ENCODE data around the gene IDH3G. TPM values are rescaled to one million over a fixed set of nuclear protein-coding genes. Genes with fewer than 3 reads are reported as not detected.
A peak's percentile ranks its signal among the peaks of the same experiment; 100 is the strongest.
"Not testable (repeated sequence)": the region's sequence is repeated elsewhere in the genome, so short reads cannot be mapped to it uniquely, and the experiment has no call there.

Gene IDH3G
- total RNA-seq, 1 donor from 2014 or later: 17.1 TPM

DNA sequence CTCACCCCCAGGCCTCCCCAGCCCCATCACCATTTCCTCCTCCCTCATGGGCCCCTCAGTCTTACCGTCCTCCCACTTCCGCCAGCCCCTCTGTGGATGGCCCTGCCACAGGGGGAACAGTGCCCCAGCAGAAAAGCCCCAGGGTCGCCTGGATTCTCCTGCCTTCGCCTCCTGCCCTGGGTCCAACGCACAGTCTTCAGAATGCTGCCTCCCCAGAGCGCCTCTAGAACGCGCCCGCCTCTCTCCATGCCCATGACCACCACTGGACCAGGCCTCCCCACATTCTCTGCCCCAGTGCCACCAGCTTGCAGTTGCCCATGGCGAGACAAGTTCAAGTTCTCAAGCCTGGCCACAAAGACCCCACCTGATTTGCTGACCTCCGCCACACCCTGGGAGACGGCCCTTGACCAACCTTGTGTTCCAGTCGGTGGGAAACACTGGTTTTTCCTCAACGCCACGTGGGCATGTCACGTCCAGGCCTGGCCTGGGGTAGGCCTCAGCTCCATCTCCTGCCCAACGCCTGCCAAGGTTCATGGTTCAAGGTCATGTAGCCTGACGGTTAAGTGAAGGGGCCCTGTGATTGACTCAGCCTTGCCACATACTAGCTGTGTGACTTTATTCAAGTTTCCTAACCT lies 30.8 kb downstream of the IDH3G start:
- DNase-seq (ENCODE audit: low spot score): no peak

DNA sequence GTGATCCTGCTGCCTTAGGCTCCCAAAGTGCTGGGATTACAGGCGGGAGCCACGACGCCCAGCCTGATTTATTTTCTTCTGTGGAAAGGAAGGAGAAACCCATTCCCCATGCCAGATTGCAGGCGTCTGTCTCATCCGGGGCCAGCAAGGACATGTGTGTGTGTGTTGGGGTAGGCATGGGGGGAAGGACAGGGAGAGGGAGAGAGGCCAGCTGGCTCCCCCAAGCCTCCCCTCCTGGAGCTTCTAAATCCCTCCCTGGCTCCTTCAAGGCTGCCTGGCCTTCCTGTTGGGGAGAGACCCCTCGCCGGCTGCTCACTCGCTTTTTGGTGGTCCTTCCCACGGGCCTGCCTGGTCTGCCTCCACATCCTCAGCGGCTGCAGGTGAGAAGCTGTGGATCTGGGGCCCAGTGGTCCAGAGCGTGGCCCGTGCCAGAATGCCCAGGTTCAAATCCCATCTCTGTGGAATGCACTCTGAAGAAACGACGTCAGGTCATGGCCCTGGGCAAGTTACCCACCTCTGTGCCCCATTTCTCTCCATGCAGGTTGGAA lies 31.5 kb downstream of the IDH3G start:
- no peak for DNase-seq (ENCODE audit: low spot score)

DNA sequence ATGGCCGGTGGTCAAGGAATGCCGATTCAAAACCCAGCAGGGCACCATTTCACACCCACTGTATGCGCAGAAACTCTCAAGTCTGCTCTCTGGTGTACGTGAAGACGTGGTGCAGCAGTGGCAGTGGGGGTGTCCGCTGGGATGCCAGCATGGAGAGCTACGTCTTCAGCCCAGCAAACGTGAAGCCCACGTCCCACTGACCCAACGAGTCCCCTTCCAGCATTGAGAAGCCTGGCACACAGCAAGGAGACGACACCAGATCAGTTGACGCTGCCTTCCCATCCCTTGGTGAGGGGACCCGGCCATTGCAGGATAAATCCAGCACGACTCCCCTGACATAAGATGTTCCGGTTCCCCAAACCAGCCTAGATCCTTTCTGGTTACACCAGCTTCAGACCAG lies 32.3 kb downstream of the IDH3G start:
- DNase-seq (ENCODE audit: low spot score): no peak

DNA sequence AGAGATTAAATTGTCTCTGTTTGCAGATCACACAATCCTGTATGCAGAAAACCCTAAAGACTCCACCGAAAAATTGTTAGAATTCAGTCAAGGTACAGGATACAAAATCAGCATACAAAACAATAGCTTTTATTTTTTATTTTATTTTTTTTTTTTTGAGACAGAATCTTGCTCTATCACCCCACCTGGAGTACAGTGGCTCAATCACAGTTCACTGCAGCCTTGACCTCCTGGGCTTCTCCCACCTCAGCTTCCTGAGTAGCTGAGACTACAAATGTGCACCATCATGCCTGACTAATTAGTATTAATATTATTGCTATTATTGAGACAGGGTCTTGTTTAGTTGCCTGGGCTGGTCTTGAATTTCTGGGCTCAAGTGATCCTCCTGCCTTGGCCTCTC lies 39.0 kb downstream of the IDH3G start:
- no peak for DNase-seq (ENCODE audit: low spot score)

DNA sequence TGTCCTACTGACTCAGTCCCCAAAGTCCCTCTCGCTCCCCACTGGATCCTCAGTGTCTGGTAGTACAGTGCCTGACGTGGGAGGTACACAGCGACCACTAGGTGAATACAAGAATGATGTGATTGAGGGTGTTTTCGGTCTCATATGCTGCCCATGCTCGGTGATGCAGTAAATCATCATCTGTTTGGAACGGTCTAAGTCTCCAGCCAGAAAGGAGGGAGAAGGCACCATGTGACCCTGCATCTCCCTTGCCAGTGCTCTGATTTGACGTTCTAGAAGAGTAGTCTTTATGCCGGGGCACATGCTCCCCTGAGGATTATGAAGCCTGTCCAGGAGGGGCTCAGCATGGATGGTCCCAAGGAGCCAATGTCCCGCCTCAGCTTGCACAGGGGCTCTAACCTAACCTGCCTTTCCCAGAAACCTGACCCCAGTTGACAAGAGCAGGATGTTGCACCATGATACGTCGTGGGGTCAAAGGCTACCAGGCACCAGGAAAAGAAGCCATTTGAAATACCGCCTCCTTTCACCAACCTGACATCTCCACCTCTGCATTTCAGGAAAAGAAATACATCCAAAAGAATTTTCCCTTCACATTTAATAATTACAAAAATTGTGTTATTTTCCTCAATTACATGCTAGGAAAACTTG lies 43.9 kb downstream of the IDH3G start:
- no peak for DNase-seq (ENCODE audit: low spot score)

DNA sequence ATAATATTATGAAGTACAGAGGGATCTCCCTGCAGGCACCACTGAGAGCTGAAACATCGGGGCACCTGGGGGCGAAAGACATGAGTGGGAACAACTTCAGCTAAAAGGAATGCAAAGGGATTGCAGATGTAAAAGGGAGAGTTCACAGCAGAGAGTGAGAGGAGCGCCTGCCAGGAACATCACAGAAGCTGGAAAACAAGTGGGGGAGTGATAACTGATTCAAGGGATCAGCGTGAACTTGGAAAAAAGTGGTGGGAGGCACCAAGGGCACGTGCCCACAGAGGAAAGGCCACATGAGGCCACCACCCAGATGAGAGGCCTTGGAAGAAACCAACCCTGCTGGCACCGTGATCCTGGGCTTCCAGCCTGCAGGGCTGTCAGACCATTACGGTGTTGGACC lies 45.2 kb downstream of the IDH3G start:
- not testable (repeated sequence) for DNase-seq (ENCODE audit: low spot score)

DNA sequence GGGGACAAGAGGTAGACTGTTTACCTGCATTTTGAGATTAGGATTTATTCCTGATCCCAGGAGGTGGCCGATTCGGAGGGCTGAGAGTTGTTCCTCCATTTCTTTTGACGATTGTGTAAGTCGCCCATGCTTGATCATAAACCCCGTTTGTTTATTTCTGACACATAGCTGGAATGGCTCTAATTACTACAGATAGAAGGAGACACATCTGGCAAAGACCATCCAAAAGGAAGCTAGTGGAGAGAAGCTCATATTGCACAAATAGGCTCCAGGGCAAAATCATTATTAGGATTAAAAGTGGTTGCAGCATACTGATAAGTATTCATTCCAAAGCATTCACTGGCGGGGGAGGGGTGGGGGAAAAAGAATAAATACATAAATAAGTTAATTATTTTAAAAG lies 47.2 kb downstream of the IDH3G start:
- DNase-seq (ENCODE audit: low spot score): not testable (repeated sequence)

DNA sequence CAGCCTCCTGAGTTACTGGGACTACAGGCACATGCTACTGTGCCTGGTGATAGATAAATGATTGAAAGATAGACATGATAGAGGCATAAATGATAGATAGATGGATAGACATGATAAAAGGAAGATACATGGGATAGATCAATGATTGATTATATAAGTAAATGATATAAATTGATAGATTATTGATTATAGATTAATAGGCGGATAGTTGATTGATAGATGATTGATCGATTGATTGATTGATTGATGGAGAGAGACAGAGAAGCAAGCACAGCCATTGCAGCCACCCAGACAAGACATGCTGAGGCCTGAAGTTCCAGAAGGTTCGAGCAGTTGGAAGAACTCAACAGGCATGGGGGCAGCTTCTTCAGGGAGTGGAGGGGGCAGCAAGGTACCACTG lies 47.8 kb downstream of the IDH3G start:
- no peak for DNase-seq (ENCODE audit: low spot score)

DNA sequence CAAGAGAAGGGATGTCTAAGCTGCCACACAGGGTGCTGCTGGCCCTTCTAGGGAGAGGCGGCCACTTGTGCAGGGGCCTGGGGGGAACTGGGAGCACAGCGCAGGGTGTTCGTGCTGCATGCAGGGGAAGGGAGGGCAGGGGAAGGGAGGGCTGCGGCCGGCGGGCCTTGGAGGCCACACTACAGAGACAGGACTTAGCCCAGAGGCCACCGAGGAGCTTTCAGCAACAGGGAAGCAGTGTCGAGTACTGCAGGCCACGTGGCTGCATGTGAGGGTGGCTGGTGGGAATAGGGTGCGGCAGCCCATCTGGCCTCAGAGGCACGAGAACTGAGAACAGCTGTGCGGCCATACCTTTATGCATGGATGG lies 49.1 kb downstream of the IDH3G start:
- not testable (repeated sequence) for DNase-seq (ENCODE audit: low spot score)

DNA sequence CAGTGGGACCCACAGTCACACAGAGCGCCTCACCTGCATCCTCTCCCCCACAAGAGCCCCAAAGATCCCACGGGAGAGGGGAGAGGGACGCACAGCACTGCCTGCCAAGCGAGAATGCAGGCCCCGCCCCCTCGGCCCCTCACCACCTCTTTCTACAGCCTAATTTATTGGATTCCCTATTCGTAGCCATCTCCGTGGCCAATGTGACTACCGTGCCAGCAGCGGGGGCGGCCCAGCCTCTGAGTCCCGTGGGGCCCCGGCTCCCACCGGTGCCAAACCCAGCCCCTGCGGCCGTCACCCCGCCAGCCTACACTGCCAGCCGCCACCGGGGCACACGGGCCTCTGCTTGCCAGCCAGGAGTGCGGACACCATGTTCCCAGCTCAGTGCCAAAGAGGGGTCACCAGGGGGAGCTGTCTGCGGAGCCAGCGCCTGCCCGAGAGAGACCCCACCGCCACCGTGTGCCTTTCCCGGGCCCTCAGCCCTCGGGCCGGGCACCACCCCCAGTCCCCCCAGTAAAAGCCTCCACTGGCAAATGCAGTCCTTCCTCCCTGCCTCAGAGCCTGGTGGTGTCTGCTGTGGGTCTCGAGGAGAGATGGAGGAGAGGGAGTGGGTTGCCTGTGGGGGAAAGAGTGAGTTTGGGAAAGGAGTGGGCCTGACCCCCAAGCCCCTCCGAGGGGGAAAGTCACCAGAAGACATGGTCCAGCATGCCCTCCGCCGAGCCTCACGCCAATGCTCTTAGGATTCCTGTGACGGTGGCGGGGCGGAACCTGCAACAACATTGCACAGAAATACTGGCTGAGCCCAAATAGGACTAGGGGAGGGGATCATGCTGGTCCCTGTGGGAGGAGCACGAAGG lies 49.7 kb downstream of the IDH3G start:
- peak; percentile 15 for DNase-seq (ENCODE audit: low spot score)

DNA sequence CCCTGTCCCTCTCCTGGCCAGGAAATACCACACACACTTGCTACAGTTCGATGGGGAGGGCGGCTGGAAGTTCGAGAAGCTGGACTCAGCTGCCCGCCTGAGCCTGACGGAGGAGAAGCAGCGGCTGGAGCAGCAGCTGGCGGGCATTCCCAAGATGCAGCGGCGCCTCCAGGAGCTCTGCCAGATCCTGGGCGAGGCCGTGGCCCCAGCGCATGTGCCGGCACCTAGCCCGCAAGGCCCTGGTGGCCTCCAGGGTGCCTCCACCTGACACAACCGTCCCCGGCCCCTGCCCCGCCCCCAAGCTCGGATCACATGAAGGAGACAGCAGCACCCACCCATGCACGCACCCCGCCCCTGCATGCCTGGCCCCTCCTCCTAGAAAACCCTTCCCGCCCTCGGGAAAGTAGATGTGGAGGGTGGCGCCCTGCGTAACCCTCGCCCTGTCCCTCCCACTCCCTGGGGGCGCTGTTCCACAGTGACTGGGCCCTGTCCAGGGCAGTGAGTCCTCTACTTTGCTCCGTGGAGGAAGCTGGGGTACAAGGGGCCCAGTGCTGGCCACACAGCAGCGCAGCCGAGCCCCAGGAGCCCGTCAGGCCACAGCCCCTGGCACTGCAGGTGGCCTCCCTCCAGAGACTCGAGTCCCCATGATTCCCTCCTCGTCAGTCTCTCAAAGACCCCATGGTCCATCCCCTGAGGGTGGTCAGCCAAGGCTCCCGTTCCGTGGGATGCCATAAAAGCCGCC lies 50.5 kb downstream of the IDH3G start:
- peak; percentile 80 for DNase-seq (ENCODE audit: low spot score)

DNA sequence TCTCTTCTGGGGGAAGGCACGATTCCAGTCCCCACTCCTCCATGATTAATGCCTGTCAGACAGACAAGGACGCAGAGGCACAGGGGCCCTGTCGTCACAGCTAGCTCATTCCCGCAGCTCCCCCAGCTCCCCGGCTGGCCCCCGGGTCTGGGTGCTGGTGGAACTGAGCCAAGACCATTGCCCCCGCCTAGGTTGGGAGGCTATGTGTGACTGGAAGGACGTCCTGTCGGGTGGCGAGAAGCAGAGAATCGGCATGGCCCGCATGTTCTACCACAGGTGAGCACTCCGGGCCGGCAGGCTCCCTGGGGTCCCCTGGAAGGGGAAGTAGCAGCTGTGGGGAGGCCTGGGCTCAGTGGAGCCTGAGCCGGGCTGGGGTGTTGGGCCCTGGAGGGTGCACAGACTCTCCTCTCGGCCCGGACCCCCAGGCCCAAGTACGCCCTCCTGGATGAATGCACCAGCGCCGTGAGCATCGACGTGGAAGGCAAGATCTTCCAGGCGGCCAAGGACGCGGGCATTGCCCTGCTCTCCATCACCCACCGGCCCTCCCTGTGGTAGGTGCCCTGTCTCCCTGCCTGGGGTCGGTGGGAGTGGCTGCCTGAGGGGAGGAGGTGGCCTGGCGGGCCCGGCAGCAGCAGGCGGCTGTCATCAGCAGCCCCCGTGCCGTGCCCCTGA lies 51.2 kb downstream of the IDH3G start:
- DNase-seq (ENCODE audit: low spot score): not testable (repeated sequence)

DNA sequence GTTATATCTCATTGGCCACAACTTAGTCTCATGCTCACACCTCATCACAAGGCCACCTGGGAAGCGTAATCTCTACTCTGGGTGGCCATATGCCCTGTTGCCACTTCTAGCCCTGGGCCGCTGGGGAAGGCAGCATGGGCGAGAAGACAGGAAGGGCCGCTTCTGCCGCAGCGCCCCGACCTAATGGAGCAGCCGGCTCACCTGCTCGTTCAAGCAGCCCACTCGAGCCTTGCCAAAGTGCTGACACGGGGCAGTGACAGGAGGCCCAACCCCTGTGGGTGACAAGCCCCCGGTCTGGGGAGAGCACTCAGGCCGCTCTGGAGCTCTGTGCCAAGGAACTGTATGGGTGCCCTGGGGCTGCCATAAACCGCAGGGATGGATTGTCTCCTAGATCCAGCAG lies 52.1 kb downstream of the IDH3G start:
- DNase-seq (ENCODE audit: low spot score): not testable (repeated sequence)

DNA sequence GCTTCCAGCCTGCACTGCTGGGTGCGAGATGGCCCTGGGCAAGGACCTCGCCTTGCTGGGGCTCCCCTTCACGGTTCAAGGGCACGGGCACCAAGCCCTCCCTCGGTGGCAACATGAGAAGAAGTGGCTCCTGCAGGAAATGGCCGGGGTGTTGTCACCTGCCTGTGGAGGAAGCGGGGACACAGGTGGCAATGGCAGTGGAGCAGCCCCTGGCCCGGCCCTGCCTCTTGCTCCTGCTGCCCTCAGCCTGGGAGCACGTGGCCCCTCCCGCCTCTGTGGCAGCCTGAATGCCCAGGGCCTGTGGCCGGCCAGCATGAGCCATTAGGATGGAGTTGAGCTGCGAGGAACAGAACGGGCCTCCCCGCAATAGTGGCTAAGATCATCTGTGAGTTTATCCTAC lies 52.7 kb downstream of the IDH3G start:
- no peak for DNase-seq (ENCODE audit: low spot score)

DNA sequence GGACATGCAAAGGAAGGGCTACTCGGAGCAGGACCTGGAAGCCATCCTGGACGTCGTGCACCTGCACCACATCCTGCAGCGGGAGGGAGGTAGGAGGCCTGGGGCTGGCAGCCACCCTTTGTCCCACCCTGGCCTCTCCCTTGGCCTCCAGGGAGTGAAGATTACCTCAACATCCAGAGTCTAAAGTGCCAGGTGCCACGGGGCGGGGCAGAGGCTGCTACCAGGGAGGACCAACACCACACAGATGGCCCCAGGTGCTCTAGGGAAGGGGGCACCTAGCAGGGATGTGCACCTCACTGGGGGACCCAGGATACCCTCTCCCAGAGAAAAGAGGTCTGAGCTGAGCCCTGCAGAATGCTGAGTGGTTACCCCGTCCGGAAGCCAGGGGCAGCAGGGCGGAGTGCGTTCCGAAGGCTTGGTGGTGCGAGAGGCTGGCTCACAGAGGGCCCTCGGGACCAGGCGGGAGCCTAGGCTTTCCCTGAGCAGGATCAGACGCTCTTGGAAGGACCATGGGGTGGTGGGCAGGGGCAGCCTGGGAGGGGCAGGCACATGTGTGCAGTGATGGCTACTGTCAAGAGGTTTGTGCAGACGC lies 53.4 kb downstream of the IDH3G start:
- DNase-seq (ENCODE audit: low spot score): no peak

DNA sequence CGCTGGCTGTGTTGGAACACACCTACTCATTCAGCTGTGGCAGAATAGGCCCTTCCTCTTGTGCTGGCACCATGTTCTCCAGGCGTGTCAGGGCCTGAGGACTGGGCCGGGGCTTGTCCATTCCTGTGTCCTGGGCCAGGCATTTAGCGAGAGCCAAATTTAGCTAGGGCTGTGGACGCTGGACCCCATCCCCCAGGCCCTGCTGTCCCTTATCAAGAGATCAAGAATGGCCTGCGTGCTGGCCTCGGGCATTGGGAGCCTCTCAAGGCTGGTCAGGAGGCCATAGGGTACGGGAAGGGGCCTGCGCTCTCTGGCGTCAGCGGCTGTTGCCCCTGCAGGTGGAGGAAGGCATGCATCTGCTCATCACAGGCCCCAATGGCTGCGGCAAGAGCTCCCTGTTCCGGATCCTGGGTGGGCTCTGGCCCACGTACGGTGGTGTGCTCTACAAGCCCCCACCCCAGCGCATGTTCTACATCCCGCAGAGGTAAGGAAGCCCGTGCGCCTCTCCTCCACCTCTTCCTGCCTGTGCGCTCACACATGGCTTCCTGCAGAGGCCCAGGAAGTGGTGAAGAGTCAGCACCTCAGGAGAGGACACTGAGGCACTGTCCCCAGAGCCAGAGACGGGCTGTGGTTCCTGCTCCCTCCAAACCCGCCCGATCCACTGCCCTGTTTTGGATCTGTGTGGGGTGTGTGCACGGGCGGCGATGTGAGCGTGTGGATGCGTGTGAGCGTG lies 54.3 kb downstream of the IDH3G start:
- DNase-seq (ENCODE audit: low spot score): no peak

DNA sequence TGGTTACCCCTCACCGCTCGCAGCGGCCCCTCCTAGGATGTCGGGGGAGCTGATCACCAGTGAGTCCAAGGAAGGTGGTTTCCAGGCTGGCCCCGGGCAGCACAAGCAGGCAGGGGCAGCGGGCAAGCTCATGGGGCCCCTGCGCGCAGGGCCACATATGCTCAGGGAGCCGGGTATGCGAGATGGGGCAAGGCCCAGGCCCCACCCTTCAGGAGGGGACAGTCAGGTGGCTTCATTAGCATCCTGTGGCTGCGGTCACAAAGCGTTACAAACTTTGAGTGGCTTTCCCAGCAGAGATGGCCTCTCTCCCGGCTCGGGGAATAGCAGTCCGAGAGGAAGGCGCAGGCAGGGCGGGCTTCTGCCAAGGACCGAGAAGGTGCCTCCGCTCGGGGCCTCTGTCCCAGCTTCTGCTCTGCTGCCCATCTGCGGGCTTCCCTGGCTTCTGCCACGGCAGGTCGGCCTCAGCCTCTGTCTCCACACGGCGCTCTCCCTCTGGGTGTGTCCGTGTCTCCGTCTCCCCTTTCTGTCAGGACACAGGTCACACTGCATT lies 56.0 kb downstream of the IDH3G start:
- no peak for DNase-seq (ENCODE audit: low spot score)

DNA sequence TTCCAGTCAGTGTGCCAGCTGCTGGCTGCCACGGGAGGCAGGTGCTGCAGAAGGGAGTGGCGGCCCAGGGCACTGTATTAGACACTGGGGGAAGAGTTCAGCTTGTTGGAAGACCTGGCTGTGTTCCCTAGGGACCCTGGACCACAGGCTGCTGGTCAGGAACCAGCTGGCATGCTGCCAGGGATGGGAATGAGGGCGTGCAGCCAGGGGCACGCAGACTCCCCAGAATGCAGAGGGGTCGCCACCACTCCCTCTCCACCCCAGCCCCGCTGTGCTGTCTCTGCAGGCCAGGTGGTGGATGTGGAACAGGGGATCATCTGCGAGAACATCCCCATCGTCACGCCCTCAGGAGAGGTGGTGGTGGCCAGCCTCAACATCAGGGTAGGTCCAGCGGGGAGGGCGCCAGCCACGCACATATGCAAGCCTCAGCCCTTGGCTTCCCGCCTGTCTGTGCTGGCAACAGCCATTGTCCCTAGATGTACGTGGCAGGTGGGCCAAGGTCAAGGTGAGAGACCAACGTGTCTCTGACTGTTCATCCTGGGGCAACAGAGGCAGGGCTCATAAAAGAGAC lies 57.2 kb downstream of the IDH3G start:
- DNase-seq (ENCODE audit: low spot score): no peak

DNA sequence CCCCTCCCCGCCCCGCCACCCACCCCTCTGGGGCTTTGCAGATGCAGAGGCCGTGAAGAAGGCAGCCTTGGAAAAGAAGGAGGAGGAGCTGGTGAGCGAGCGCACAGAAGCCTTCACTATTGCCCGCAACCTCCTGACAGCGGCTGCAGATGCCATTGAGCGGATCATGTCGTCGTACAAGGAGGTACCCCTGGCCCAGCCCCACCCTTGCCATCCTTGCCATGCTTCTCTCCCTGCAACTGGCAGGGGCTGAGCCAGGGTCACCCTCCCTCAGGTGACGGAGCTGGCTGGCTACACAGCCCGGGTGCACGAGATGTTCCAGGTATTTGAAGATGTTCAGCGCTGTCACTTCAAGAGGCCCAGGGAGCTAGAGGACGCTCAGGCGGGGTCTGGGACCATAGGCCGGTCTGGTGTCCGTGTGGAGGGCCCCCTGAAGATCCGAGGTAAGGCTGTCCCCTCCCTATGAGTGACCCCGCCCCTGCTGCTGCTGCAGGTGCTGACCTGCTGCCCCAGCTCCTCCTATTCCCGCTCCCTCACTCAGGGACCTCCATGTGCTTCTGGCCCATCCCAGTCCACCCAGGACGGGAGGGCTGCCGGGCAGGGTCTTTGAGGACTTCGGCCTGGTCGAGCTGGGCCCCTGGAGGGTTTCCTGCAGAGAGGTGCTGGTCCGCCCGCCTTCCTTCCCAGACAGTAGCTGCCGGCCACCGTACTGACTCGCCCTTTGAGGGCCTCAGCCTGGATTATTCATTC lies 57.9 kb downstream of the IDH3G start:
- no peak for DNase-seq (ENCODE audit: low spot score)
